Upper lobe of left lung (tissue), 4 donors: Measurements from ENCODE around the gene TSPAN11.

ENCODE experiments used
- EP300 ChIP-seq, 4 donors: sonication (generic); formaldehyde crosslinking; IDR thresholded peaks; one replicate each; pipeline ENCODE4 v1.5.1; 2017; ENCODE audit warnings: antibody characterized with exemption in 4 of 4, control low read depth in 2 of 4
- POLR2A ChIP-seq, 4 donors: fragments of 450-650 bp; IDR thresholded peaks; one replicate each; pipeline ENCODE4 v1.5.1; 2016 to 2017; ENCODE audit warnings: antibody characterized with exemption in 4 of 4, mild to moderate bottlenecking in 2 of 4
- TF ChIP-seq, protein P1 (sequence below), 6 experiments: fragments of 450-650 bp in 4 of 6; fragments of 200-600 bp in 2 of 6; sonication (generic) in 2 of 6; IDR thresholded peaks; one replicate each; pipeline ENCODE4 v1.5.1; 2016 to 2019; ENCODE audit warnings: antibody characterized with exemption in 6 of 6

DNA sequence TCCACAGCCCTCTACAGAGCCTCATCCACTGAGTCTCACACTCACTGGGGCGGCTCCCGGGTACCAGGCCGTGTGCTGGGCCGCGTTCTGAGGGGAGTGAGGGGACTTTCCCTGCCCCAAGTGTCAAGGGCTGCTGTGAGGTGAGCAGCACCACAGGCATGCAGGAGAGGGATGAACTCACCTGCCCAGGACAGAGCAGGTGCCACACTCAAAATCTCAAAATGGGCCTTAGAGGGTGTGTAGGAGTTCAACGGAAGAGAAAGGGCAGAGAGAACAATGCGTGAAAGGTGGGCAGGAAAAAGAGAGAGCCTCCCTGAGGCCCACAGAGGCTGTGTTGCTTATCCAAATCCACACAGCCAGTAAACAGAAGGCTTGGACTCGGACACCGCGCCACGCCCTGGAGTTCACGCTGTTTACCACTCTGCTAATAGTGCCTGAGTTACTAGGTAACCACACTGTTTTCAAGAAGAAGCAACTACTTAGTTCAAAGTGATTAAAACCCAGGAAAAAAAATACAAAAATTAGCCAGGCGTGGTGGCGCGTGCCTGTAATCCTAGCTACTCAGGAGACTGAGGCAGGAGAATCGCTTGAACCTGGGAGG is 32.7 kb downstream of the TSPAN11 start:
- TF ChIP-seq, protein P1, sequence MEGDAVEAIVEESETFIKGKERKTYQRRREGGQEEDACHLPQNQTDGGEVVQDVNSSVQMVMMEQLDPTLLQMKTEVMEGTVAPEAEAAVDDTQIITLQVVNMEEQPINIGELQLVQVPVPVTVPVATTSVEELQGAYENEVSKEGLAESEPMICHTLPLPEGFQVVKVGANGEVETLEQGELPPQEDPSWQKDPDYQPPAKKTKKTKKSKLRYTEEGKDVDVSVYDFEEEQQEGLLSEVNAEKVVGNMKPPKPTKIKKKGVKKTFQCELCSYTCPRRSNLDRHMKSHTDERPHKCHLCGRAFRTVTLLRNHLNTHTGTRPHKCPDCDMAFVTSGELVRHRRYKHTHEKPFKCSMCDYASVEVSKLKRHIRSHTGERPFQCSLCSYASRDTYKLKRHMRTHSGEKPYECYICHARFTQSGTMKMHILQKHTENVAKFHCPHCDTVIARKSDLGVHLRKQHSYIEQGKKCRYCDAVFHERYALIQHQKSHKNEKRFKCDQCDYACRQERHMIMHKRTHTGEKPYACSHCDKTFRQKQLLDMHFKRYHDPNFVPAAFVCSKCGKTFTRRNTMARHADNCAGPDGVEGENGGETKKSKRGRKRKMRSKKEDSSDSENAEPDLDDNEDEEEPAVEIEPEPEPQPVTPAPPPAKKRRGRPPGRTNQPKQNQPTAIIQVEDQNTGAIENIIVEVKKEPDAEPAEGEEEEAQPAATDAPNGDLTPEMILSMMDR (IDR thresholded peaks at IDR 0.05) = no peak
- TF ChIP-seq POLR2A (IDR thresholded peaks at IDR 0.05) (no peak), EP300 (IDR thresholded peaks at IDR 0.05) (no peak)
